Skeletal muscle tissue (tissue), 4 donors: Measurements from ENCODE around the gene PAPOLG. TPM values are rescaled to one million over a fixed set of nuclear protein-coding genes. Genes with fewer than 3 reads are reported as not detected.
"Not testable (repeated sequence)": the region's sequence is repeated elsewhere in the genome, so short reads cannot be mapped to it uniquely, and the experiment has no call there.

Experiments used
- H3K27ac ChIP-seq: one replicate; pipeline ENCODE4 v1.7.0; 2013; ENCODE audit warnings: mild to moderate bottlenecking, low read depth, low read length, inconsistent platforms
- H3K27me3 ChIP-seq, 3 donors: one replicate each; pipeline ENCODE4 v1.7.0; 2013; ENCODE audit warnings: low read length in 3 of 3; ENCODE audit not compliant: control insufficient read depth in 3 of 3, insufficient read depth in 3 of 3
- H3K36me3 ChIP-seq, 3 donors: one replicate each; pipeline ENCODE4 v1.7.0; 2013; ENCODE audit warnings: low read length in 3 of 3; ENCODE audit not compliant: control insufficient read depth in 3 of 3, insufficient read depth in 3 of 3
- H3K4me1 ChIP-seq, 3 donors: one replicate each; pipeline ENCODE4 v1.7.0; 2013; ENCODE audit warnings: low read length in 3 of 3, mild to moderate bottlenecking in 3 of 3; ENCODE audit not compliant: control insufficient read depth in 3 of 3, insufficient read depth in 3 of 3
- H3K4me3 ChIP-seq, 3 donors: one replicate each; pipeline ENCODE4 v1.7.0; 2013; ENCODE audit warnings: low read length in 3 of 3
- H3K9ac ChIP-seq, 3 donors: one replicate each; pipeline ENCODE4 v1.7.0; 2013; ENCODE audit warnings: low read length in 3 of 3, mild to moderate bottlenecking in 3 of 3, moderate library complexity in 2 of 3, low read depth in 1 of 3
- H3K9me3 ChIP-seq, 3 donors: one replicate each; pipeline ENCODE4 v1.7.0; 2013; ENCODE audit warnings: low read length in 3 of 3; ENCODE audit not compliant: control insufficient read depth in 3 of 3
- total RNA-seq: library from RNA; depleted of rRNA; stranded (reverse); fragments of >200 nt; gene quantifications from one replicate; pipeline ENCODE4 v1.2.3, GENCODE V29; 2014
- donor health status: Osteomylitis.

The PAPOLG gene
- total RNA-seq, 1 donor from 2014 or later = 10.4 TPM

DNA sequence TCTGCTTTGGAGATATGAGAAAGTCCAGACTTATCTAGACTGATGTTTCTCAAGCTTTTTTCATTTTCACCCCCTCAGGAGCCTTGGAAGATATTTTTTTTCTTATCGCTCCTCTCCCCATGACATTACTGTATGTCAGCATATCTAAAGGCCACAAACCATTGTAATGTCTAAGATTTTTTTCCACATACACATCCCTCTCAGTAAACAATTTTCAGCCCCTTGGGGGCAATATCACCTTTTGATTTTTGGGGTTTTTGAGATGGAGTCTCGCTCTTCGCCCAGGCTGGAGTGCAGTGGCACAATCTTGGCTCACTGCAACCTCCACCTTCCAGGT lies 65.0 kb downstream of the PAPOLG start:
- H3K27me3 ChIP-seq = no peaks in the 10 kb centered on the region
- no peak overlapping the region for H3K9ac ChIP-seq
- no peak overlapping the region for H3K4me3 ChIP-seq

DNA sequence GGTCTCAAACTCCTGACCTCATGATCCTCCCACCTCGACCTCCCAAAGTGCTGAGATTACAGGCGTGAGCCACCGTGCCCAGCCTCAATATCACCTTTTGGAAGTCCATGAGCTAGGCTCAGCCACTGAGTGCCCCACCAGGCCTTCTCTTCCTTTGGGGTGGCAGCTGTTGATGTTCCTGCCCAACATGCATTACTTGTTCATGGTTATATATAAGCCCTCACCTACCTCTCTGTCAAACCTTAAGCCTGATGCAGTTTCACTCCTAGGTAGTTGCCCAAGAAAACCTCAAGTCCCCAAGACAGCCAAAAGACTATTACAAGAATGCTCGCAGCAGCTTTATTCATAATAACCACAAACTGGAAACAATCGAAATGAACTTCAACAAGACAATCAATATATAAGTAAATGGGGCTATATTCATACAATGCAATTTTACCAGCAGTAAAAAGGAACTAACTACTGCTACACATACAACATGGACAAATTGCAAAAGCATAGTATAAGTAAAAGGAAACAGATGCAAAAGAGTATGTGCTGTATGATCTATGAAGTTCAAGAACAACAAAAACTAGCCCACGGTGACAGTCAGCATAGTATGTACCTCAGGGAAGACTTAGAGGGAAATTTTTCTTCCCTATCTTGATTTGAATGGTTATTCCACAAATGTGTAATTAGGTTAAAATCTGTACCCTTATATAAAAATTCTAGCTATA lies 65.7 kb downstream of the PAPOLG start:
- Histone ChIP-seq H3K27ac (no peak overlapping the region), H3K9ac (no peak overlapping the region), H3K27me3 (no peaks in the 10 kb centered on the region), H3K4me1 (no peaks in the 10 kb centered on the region), H3K36me3 (no peaks in the 10 kb centered on the region), H3K4me3 (no peak overlapping the region), H3K9me3 (peaks cover 0 to 3% (median 0%) of the 10 kb centered on the region in 3 donors)

More for the DNA sequence above, 65.0 kb downstream of the PAPOLG start:
- no peak overlapping the region for H3K27ac ChIP-seq
- no peaks in the 10 kb centered on the region for H3K36me3 ChIP-seq
- H3K4me1 ChIP-seq = no peaks in the 10 kb centered on the region
- H3K9me3 ChIP-seq = peaks cover 0 to 3% (median 0%) of the 10 kb centered on the region in 3 donors

DNA sequence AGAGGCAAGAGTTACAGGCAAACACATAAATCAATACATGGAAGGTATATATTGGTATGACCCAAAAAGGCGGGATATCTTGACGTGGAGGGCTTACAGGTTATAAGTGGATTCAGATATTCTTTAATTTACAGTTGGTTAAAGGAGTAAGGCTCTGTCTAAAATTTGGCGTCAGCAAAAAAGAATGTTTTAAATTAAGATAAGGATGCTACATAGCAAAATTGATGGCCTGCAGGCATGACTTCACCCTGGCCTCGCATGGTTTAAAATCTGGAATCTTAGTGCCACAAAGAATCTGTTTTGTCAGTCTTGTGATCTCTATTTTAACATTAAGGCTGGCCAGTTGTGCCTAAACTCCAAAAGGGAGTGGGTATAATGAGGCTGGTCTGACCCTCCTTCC lies 66.9 kb downstream of the PAPOLG start:
- Histone ChIP-seq H3K4me3 (no peak overlapping the region), H3K36me3 (no peaks in the 10 kb centered on the region), H3K27me3 (no peaks in the 10 kb centered on the region), H3K9ac (no peak overlapping the region), H3K9me3 (peaks cover 0 to 3% (median 0%) of the 10 kb centered on the region in 3 donors), H3K27ac (no peak overlapping the region), H3K4me1 (no peaks in the 10 kb centered on the region)

DNA sequence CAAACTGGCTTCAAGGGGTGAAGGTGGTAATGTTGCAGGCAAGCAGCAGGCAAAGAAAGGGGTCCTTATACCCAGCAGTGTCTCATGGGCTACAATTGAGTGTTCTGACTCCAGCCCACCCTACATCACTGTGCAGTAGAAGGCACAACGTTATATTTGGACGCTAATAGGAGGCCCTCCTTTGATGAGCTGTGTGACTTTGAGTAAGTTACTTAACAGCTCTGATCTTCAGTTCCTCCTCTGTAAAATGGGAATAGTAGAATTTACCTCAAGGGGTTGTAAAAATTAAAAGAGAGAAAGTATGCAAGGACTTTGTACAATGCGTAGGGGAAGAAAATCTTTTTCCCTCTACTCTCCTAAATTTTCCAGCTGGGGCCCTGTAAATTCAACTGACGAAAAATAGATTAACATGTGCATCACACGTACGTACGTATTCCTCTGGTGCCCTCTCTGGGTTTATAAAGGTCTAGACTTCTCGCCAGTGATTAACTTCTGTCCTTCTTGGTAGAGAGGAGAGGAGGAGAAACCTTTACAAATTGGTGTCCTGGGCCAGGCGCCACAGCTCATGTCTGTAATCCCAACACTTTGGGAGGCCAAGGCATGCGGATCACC lies 67.7 kb downstream of the PAPOLG start:
- Histone ChIP-seq H3K27me3 (no peaks in the 10 kb centered on the region), H3K36me3 (no peaks in the 10 kb centered on the region), H3K9ac (no peak overlapping the region), H3K4me1 (no peaks in the 10 kb centered on the region), H3K4me3 (no peak overlapping the region), H3K27ac (no peak overlapping the region), H3K9me3 (peaks cover 0 to 3% (median 0%) of the 10 kb centered on the region in 3 donors)

DNA sequence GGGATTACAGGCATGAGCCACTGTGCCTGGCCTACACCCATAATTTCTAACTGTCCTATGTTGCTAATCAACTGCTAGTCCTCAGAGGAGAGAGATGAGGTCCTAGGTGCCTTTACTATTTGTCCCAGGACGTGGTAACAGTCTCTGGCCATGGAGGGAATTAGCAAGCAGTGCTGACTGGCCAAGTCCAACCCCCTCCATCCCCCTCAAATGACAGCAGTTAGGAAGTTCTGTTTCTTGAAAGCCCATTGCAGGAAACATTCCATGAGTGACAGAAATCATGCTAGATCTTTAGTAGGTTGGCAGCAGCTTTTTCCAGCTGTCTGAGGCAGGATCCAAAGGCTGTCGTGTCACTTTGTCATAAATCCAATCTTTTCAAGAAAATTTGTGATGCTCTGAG lies 69.6 kb downstream of the PAPOLG start:
- H3K4me1 ChIP-seq = no peaks in the 10 kb centered on the region
- no peak overlapping the region for H3K9ac ChIP-seq
- H3K27ac ChIP-seq = no peak overlapping the region
- H3K36me3 ChIP-seq = no peaks in the 10 kb centered on the region
- no peak overlapping the region for H3K4me3 ChIP-seq
- no peaks in the 10 kb centered on the region for H3K27me3 ChIP-seq
- no peaks in the 10 kb centered on the region for H3K9me3 ChIP-seq

DNA sequence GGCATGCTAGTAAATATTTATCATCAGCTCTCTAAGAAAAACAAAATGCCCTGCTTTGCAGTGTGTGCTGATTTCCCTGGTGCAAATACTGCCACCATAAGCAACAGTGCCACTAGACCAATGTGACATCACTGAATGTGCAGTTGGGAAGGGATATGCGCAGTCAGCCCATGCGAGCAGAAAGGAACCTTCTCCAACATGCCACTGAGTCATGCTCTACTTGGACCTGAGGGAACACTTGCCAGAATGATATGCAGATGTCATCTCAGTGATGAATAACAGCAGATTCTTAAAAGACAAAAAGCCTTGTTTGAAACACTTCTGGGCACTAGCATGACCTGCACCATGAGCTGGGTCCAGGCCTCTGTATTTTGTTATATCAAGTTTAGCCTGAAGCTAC lies 70.0 kb downstream of the PAPOLG start:
- H3K9me3 ChIP-seq = no peaks in the 10 kb centered on the region
- H3K4me1 ChIP-seq = no peaks in the 10 kb centered on the region
- H3K9ac ChIP-seq = no peak overlapping the region
- H3K4me3 ChIP-seq = no peak overlapping the region
- no peaks in the 10 kb centered on the region for H3K27me3 ChIP-seq
- H3K27ac ChIP-seq = no peak overlapping the region
- no peaks in the 10 kb centered on the region for H3K36me3 ChIP-seq

DNA sequence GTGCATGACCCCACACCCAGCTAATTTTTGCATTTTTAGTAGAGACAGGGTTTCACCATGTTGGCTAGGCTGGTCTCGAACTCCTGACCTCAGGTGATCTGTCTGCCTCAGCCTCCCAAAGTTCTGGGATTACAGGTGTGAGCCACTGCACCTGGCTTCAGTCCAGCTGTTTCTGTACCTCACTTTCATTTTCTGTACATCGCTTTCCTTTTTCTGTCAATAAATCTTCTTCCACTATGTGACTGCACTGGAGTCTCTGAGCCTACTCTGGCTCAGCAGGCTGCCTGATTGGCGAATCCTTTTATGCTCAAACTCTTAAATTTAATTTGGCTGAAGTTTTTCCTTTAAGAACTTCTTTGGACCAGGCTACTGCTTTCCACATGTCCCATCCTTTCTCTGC lies 70.8 kb downstream of the PAPOLG start:
- not testable (repeated sequence) for H3K9me3 ChIP-seq

DNA sequence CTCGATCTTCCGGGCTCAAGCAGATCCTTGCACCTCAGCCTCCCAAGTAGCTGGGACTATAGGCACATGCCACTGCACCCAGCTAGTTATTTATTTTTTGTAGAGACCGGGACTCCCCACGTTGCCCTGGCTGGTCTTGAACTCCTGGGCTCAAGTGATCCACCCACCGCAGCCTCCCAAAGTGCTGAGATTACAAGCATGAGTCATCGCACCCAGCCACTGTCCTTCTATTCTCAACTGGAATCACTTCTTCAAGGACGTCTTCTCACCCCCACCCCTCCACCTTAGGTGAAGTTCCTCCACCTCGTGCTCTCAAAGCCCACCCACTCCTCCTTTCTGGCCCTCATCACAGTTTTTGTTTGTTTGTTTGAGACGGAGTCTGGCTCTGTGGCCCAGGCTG lies 71.3 kb downstream of the PAPOLG start:
- Histone ChIP-seq H3K9ac (no peak overlapping the region), H3K4me3 (no peak overlapping the region), H3K27ac (no peak overlapping the region), H3K4me1 (no peaks in the 10 kb centered on the region), H3K9me3 (no peaks in the 10 kb centered on the region), H3K36me3 (no peaks in the 10 kb centered on the region), H3K27me3 (no peaks in the 10 kb centered on the region)

More for the DNA sequence above, 70.8 kb downstream of the PAPOLG start:
- not testable (repeated sequence) for H3K27ac ChIP-seq, H3K27me3 ChIP-seq, H3K36me3 ChIP-seq, H3K4me1 ChIP-seq, H3K4me3 ChIP-seq, H3K9ac ChIP-seq

DNA sequence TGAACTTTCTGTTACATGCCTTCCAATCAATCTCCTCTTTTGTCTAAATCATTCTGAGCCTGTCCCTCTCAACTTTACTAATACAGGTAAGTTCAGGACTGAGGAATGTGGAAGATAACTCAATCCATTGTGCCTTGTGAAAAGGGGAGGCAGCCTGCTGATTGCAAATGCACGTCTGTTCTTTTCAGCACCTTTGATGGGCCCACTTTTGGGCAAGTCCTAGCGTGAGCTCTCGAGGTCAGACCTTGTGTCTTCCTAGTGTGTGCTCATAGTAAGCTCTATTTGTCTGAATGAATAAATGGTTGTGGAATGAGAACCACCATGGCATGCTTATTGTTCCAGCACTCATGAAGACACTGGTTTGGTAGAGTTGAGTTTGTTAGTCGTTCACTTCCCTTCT lies 74.9 kb downstream of the PAPOLG start:
- H3K36me3 ChIP-seq = no peaks in the 10 kb centered on the region
- H3K27ac ChIP-seq = no peak overlapping the region
- no peak overlapping the region for H3K9ac ChIP-seq
- no peaks in the 10 kb centered on the region for H3K9me3 ChIP-seq
- H3K27me3 ChIP-seq = peaks cover 0 to 5% (median 5%) of the 10 kb centered on the region in 3 donors
- no peak overlapping the region for H3K4me3 ChIP-seq
- H3K4me1 ChIP-seq = no peaks in the 10 kb centered on the region

DNA sequence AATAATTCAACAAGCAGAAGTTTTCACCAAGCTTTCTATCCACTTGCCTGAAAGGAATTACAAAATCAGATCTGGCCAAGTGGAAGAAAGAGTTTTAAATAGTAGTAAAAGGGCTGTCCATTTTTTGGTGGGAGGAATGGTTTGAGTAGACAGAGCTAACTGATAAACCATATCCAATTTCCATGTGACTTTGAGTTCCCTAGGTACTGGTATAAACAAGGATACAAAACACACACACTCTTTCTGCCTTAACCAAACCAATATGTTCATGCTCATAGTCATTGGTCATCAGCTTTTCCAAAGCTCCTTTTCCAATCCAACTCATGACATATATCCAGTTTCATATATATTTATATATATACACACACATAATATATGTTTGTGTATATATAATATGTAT lies 75.9 kb downstream of the PAPOLG start:
- H3K4me3 ChIP-seq = no peak overlapping the region
- H3K27me3 ChIP-seq = peaks cover 0 to 5% (median 5%) of the 10 kb centered on the region in 3 donors
- no peaks in the 10 kb centered on the region for H3K4me1 ChIP-seq
- H3K36me3 ChIP-seq = no peaks in the 10 kb centered on the region
- no peak overlapping the region for H3K27ac ChIP-seq
- no peak overlapping the region for H3K9ac ChIP-seq
- no peaks in the 10 kb centered on the region for H3K9me3 ChIP-seq
